ENCODE measurements around the gene RYK. TPM values are rescaled to one million over a fixed set of nuclear protein-coding genes. Genes with fewer than 3 reads are reported as not detected.

RYK gene
- total RNA-seq, 4 donors from 2014 or later, result 92.7 to 133 (median 115) TPM

GRCh38 chr3:134235577-134236076, 15.0 kb downstream of the RYK start:
- H3K27ac ChIP-seq, result peak overlapping the region; percentile 34 to 77 (median 72)
- H3K27me3 ChIP-seq, result no peaks in the 10 kb centered on the region
- 80 to 86% methylated on average over 3 of the region's 3 CpGs for WGBS, 2 donors (ENCODE audit: low coverage in 1 of 2)
- no peaks in the 10 kb centered on the region for H3K36me3 ChIP-seq
- TF ChIP-seq POLR2AphosphoS5 (IDR thresholded peaks at IDR 0.05) (no peak), EP300 (IDR thresholded peaks at IDR 0.05) (no peak), CTCF (IDR thresholded peaks at IDR 0.05) (no peak), POLR2A (IDR thresholded peaks at IDR 0.05) (no peak)
- no peaks in the 10 kb centered on the region for H3K9me3 ChIP-seq
- H3K4me3 ChIP-seq, result no peak overlapping the region
- no peak for ATAC-seq
- peaks cover 33 to 97% (median 50%) of the 10 kb centered on the region in 3 donors for H3K4me1 ChIP-seq

GRCh38 chr3:134232951-134233350, 17.7 kb downstream of the RYK start:
- no peak overlapping the region for H3K27ac ChIP-seq
- H3K36me3 ChIP-seq, result no peaks in the 10 kb centered on the region
- ATAC-seq, result no peak
- H3K27me3 ChIP-seq, result no peaks in the 10 kb centered on the region
- peaks cover 31 to 88% (median 40%) of the 10 kb centered on the region in 3 donors for H3K4me1 ChIP-seq
- no peaks in the 10 kb centered on the region for H3K9me3 ChIP-seq
- TF ChIP-seq EP300 (IDR thresholded peaks at IDR 0.05), result no peak
- TF ChIP-seq POLR2A (IDR thresholded peaks at IDR 0.05), result no peak
- no peak for TF ChIP-seq POLR2AphosphoS5 (IDR thresholded peaks at IDR 0.05)
- TF ChIP-seq CTCF (IDR thresholded peaks at IDR 0.05), result no peak
- H3K4me3 ChIP-seq, result no peak overlapping the region

DNA sequence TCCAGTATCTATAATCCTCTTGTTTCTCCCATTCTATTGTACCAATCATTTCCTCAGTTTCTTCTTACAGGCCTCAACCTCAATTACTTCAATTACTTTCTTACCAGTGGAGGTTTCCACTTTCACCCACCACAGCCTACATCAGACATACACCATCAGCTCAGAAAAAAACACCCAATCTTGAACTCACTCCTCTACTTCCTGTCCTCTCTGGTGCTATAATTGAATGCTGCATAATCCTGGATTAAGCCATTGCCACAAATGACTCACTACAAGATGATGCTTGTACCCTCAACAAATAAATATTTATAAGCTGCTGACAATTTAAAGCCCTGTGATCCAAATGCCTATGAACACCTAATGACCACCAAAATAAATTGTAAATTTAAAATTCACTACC, 18.5 kb downstream of the RYK start:
- Histone ChIP-seq H3K4me1 (peaks cover 26 to 80% (median 35%) of the 10 kb centered on the region in 3 donors), H3K36me3 (no peaks in the 10 kb centered on the region), H3K4me3 (no peak overlapping the region), H3K27ac (peak overlapping the region in 1 of 4 donors; percentile 18), H3K27me3 (no peaks in the 10 kb centered on the region), H3K9me3 (no peaks in the 10 kb centered on the region)
- no peak for TF ChIP-seq POLR2A (IDR thresholded peaks at IDR 0.05)
- no peak for TF ChIP-seq CTCF (IDR thresholded peaks at IDR 0.05)
- peak; percentile 23 for TF ChIP-seq POLR2AphosphoS5 (IDR thresholded peaks at IDR 0.05)
- ATAC-seq, result no peak

DNA sequence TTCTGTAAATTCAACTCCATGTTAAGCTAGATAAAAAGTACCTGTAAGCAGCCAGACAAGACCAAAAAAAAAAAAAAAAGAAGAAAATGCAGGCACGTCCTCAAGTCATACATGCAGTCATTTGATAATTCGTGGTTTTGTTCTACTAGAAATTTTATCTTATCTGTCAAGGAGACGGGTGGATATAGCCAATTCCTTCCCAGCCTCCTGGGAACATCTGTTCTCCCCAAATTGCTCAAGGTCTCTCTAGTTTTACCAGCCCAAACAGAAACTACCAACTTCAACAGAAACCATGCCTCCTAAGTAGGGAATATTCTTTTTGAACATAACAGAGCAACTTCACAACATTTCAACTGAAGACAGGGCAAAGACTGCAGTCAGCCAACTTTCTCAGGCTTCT, 19.5 kb downstream of the RYK start:
- H3K9me3 ChIP-seq, result no peaks in the 10 kb centered on the region
- TF ChIP-seq POLR2A (IDR thresholded peaks at IDR 0.05) (no peak), POLR2AphosphoS5 (IDR thresholded peaks at IDR 0.05) (no peak), CTCF (IDR thresholded peaks at IDR 0.05) (no peak), EP300 (IDR thresholded peaks at IDR 0.05) (no peak)
- peaks cover 20 to 70% (median 27%) of the 10 kb centered on the region in 3 donors for H3K4me1 ChIP-seq
- no peak overlapping the region for H3K27ac ChIP-seq
- 19 to 50% methylated on average over 3 of the region's 3 CpGs for WGBS, 2 donors (ENCODE audit: low coverage in 1 of 2)
- no peaks in the 10 kb centered on the region for H3K36me3 ChIP-seq
- no peak overlapping the region for H3K4me3 ChIP-seq
- no peak for ATAC-seq
- H3K27me3 ChIP-seq, result no peaks in the 10 kb centered on the region

DNA sequence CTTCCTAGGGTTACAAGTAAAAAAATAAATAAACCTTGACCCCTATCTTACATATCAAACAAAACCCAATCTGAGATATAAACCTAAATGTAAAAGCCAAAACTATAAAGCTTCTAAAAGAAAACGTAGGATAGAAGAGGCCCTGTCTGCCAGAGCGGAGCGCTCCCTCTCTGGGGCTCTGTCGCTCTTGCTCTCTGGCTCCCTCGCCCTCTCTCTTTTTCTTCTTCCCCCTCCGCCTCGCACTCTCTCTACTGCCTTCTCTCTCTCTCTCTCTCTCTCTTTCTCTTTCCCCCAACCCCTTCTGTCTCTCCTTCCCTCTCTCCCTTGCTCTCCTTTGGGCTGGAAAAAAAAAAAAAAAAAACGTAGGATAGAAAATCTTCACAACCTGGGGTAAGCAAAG, 21.6 kb downstream of the RYK start:
- TF ChIP-seq POLR2A (IDR thresholded peaks at IDR 0.05) (no peak), EP300 (IDR thresholded peaks at IDR 0.05) (no peak), CTCF (IDR thresholded peaks at IDR 0.05) (no peak), POLR2AphosphoS5 (IDR thresholded peaks at IDR 0.05) (no peak)
- WGBS, 2 donors (ENCODE audit: low coverage in 1 of 2), result 80 to 93% methylated on average over 7 to 8 of the region's 8 CpGs
- Histone ChIP-seq H3K9me3 (no peaks in the 10 kb centered on the region), H3K27me3 (no peaks in the 10 kb centered on the region), H3K4me3 (no peak overlapping the region), H3K36me3 (no peaks in the 10 kb centered on the region), H3K4me1 (peaks cover 3 to 60% (median 10%) of the 10 kb centered on the region in 3 donors), H3K27ac (no peak overlapping the region)
- ATAC-seq, result no peak

All from gastroesophageal sphincter (tissue), 4 donors.